Chondrocyte (in vitro differentiated cells): ENCODE data around the gene VPS35L. TPM values are rescaled to one million over a fixed set of nuclear protein-coding genes. Genes with fewer than 3 reads are reported as not detected.

Experiments
- DNase-seq: peaks from one replicate; pipeline ENCODE4 v3.0.0; 2021; ENCODE audit warnings: mixed read lengths, low spot score
- H3K27ac Mint-ChIP-seq: one replicate; pipeline ENCODE4 v1.8.0; 2021; ENCODE audit warnings: mild to moderate bottlenecking, moderate library complexity, mixed read lengths; ENCODE audit not compliant: unreplicated experiment
- H3K27me3 Mint-ChIP-seq: 2 replicates; pipeline ENCODE4 v1.8.0; 2021; ENCODE audit warnings: low read depth, mixed read lengths
- H3K36me3 Mint-ChIP-seq: 2 replicates; pipeline ENCODE4 v1.8.0; 2021; ENCODE audit warnings: low read depth, mixed read lengths
- H3K4me1 Mint-ChIP-seq: 2 replicates; pipeline ENCODE4 v1.8.0; 2021; ENCODE audit warnings: low read depth, mild to moderate bottlenecking, mixed read lengths
- H3K4me3 Mint-ChIP-seq: one replicate; pipeline ENCODE4 v1.8.0; 2021; ENCODE audit warnings: mild to moderate bottlenecking, moderate library complexity, mixed read lengths; ENCODE audit not compliant: unreplicated experiment
- H3K9me3 Mint-ChIP-seq: 2 replicates; pipeline ENCODE4 v1.8.0; 2021; ENCODE audit warnings: low read depth, mixed read lengths
- total RNA-seq: library from RNA; stranded (reverse); gene quantifications from 3 replicates; pipeline ENCODE4 v1.2.1, GENCODE V29; 2021
- TF ChIP-seq, protein P1 (sequence below): fragments of 200-600 bp; sonication (generic); IDR thresholded peaks from 2 replicates; pipeline ENCODE4 v1.5.0; 2021; ENCODE audit warnings: antibody characterized with exemption, mild to moderate bottlenecking, moderate library complexity

VPS35L gene
- total RNA-seq, 1 donor from 2014 or later, result 68.7 TPM

DNA sequence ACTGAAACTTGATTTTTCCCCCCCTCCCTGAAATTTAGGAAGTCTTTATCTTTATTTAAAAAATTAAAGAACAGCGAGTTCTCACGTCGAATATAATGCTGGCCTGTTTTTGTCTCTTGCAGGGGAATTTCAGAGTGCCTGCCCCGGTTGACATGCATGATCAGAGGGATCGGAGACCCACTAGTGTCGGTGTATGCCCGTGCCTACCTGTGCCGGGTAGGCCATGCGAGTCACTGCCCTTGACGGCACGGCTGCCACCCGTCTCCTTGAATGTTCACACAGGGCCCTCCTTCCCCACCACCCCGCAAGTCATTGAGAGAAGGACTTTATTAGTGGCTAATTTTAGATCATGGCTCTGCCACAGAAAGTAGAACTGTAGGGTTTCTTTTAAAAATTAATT lies 54.7 kb downstream of the VPS35L start:
- Mint-ChIP-seq H3K4me1 (peaks cover 2% of the 10 kb centered on the region), H3K36me3 (peaks cover 50% of the 10 kb centered on the region), H3K4me3 (no peak overlapping the region), H3K27ac (no peak overlapping the region), H3K9me3 (peaks cover 4% of the 10 kb centered on the region), H3K27me3 (no peaks in the 10 kb centered on the region)
- no peak for DNase-seq
- TF ChIP-seq, protein P1, sequence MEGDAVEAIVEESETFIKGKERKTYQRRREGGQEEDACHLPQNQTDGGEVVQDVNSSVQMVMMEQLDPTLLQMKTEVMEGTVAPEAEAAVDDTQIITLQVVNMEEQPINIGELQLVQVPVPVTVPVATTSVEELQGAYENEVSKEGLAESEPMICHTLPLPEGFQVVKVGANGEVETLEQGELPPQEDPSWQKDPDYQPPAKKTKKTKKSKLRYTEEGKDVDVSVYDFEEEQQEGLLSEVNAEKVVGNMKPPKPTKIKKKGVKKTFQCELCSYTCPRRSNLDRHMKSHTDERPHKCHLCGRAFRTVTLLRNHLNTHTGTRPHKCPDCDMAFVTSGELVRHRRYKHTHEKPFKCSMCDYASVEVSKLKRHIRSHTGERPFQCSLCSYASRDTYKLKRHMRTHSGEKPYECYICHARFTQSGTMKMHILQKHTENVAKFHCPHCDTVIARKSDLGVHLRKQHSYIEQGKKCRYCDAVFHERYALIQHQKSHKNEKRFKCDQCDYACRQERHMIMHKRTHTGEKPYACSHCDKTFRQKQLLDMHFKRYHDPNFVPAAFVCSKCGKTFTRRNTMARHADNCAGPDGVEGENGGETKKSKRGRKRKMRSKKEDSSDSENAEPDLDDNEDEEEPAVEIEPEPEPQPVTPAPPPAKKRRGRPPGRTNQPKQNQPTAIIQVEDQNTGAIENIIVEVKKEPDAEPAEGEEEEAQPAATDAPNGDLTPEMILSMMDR, result no peak

GRCh38 chr16:19613834-19614233 lies 58.3 kb downstream of the VPS35L start:
- no peak for DNase-seq
- Mint-ChIP-seq H3K27me3 (no peaks in the 10 kb centered on the region), H3K4me1 (no peaks in the 10 kb centered on the region), H3K9me3 (no peaks in the 10 kb centered on the region), H3K36me3 (peaks cover 39% of the 10 kb centered on the region), H3K27ac (no peak overlapping the region), H3K4me3 (no peak overlapping the region)
- TF ChIP-seq, protein P1, result no peak

GRCh38 chr16:19616241-19616640 lies 60.7 kb downstream of the VPS35L start:
- H3K27me3 Mint-ChIP-seq, result no peaks in the 10 kb centered on the region
- no peaks in the 10 kb centered on the region for H3K4me1 Mint-ChIP-seq
- no peak for DNase-seq
- H3K9me3 Mint-ChIP-seq, result no peaks in the 10 kb centered on the region
- H3K36me3 Mint-ChIP-seq, result peaks cover 20% of the 10 kb centered on the region
- H3K27ac Mint-ChIP-seq, result no peak overlapping the region
- no peak overlapping the region for H3K4me3 Mint-ChIP-seq
- TF ChIP-seq, protein P1, result no peak

DNA sequence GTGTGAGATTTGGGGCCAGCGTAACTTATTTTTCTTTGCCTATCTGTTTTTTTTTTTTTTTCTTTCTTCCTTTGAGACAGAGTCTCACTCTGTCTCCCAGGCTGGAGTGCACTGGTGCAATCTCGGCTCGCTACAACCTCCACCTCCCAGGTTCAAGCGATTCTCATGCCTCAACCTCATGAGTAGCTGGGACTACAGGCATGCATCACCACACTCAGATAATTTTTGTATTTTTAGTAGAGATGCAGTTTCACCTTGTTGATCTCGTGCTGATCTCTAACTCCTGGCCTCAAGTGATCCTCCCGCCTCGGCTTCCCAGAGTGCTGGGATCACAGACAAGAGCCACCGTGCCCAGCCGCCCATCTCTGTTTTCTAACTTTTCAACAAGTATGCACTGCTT lies 63.4 kb downstream of the VPS35L start:
- Mint-ChIP-seq H3K27me3 (no peaks in the 10 kb centered on the region), H3K36me3 (peaks cover 15% of the 10 kb centered on the region), H3K4me1 (no peaks in the 10 kb centered on the region), H3K4me3 (no peak overlapping the region), H3K9me3 (no peaks in the 10 kb centered on the region), H3K27ac (no peak overlapping the region)
- TF ChIP-seq, protein P1, result no peak
- DNase-seq, result no peak

DNA sequence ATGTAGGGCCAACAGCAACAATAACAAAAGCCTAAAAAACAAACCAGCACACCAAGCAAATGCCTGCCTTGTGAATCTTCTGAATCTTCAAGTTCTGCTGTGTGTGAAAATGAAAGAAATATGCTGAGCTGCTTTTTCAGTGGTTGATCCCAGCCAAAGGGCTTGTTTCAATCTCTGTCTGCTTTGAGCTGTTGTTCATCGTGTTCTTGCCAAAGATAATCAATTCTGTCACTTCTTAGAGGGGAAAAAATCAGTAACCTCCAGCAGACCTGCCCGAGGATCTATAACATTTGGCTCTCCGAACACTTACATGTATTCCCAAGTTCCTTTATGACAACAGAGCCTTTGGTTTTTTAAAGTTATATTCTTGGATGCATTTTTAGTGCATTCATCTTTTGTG lies 65.9 kb downstream of the VPS35L start:
- H3K9me3 Mint-ChIP-seq, result no peaks in the 10 kb centered on the region
- no peak for DNase-seq
- peaks cover 21% of the 10 kb centered on the region for H3K36me3 Mint-ChIP-seq
- H3K27me3 Mint-ChIP-seq, result no peaks in the 10 kb centered on the region
- no peak overlapping the region for H3K27ac Mint-ChIP-seq
- TF ChIP-seq, protein P1, result no peak
- no peaks in the 10 kb centered on the region for H3K4me1 Mint-ChIP-seq
- no peak overlapping the region for H3K4me3 Mint-ChIP-seq
